PFSK-1 (cell line): Measurements from ENCODE around the gene REXO4.

Experiments used
- FOXP2 ChIP-seq: optimal IDR thresholded peaks from 2 replicates; pipeline ENCODE3; 2011; ENCODE audit warnings: borderline replicate concordance, control low read depth, inconsistent platforms; ENCODE audit not compliant: insufficient read depth; ENCODE audit errors: extremely low read length, extremely low read depth
- POLR2AphosphoS5 ChIP-seq: IDR thresholded peaks from 2 replicates; pipeline ENCODE4 v1.6.1; 2012; ENCODE audit warnings: low read depth, mild to moderate bottlenecking, control low read depth, low read length, moderate library complexity
- SIN3A ChIP-seq: IDR thresholded peaks from 2 replicates; pipeline ENCODE4 v1.6.1; 2012; ENCODE audit warnings: mild to moderate bottlenecking, low read length, moderate library complexity, borderline replicate concordance; ENCODE audit not compliant: insufficient read depth
- TAF1 ChIP-seq: IDR thresholded peaks from 2 replicates; pipeline ENCODE4 v1.6.1; 2012; ENCODE audit warnings: low read length, control low read depth, borderline replicate concordance; ENCODE audit not compliant: insufficient read depth
- TF ChIP-seq, protein P1 (sequence below), 2 experiments: IDR thresholded peaks; 2 replicates each; pipeline versions ENCODE4 v1.6.1 to v1.8.0; 2011 to 2012; ENCODE audit warnings: low read depth in 2 of 2, low read length in 2 of 2, control low read depth in 1 of 2, inconsistent platforms in 1 of 2, mild to moderate bottlenecking in 1 of 2, moderate library complexity in 1 of 2; ENCODE audit not compliant: insufficient read depth in 1 of 2

Gene REXO4

DNA sequence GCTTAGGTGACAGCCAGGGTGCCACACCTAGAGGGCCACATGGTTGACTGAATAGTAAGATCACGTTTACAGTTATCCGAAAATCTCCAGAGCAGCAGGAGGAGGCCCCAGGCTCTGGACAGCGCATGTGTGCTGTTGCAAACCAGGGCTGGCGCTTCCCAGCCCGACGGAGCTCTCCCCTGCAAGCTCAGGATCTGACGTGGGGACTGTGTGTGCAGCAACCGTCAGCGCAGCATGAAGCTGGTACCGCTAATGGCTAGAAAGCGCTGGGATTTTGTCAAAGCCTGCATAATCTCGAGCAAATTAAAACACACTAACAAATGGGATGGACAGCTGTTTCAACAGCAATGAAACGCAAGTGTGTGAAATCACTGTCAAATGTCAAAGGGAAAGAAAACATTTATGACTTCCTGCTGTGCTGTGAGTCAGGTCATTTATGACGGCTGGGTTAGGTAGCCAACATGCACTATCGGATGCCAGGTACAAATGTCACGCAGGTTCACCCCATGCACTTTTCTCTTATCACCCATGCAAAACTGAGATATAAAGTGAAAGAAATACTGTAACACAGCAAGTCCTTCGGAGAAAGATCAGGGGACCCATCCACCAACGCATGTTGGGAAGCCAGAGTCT, 49.4 kb downstream of the REXO4 start:
- TF ChIP-seq POLR2AphosphoS5 (no peak), FOXP2 (no peak), SIN3A (no peak), TAF1 (no peak)
- TF ChIP-seq, protein P1, sequence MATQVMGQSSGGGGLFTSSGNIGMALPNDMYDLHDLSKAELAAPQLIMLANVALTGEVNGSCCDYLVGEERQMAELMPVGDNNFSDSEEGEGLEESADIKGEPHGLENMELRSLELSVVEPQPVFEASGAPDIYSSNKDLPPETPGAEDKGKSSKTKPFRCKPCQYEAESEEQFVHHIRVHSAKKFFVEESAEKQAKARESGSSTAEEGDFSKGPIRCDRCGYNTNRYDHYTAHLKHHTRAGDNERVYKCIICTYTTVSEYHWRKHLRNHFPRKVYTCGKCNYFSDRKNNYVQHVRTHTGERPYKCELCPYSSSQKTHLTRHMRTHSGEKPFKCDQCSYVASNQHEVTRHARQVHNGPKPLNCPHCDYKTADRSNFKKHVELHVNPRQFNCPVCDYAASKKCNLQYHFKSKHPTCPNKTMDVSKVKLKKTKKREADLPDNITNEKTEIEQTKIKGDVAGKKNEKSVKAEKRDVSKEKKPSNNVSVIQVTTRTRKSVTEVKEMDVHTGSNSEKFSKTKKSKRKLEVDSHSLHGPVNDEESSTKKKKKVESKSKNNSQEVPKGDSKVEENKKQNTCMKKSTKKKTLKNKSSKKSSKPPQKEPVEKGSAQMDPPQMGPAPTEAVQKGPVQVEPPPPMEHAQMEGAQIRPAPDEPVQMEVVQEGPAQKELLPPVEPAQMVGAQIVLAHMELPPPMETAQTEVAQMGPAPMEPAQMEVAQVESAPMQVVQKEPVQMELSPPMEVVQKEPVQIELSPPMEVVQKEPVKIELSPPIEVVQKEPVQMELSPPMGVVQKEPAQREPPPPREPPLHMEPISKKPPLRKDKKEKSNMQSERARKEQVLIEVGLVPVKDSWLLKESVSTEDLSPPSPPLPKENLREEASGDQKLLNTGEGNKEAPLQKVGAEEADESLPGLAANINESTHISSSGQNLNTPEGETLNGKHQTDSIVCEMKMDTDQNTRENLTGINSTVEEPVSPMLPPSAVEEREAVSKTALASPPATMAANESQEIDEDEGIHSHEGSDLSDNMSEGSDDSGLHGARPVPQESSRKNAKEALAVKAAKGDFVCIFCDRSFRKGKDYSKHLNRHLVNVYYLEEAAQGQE (IDR thresholded peaks at IDR 0.05; ENCODE audit: insufficient read depth in 1 of 2, low read depth in 2 of 2, low read length in 2 of 2): no peak

DNA sequence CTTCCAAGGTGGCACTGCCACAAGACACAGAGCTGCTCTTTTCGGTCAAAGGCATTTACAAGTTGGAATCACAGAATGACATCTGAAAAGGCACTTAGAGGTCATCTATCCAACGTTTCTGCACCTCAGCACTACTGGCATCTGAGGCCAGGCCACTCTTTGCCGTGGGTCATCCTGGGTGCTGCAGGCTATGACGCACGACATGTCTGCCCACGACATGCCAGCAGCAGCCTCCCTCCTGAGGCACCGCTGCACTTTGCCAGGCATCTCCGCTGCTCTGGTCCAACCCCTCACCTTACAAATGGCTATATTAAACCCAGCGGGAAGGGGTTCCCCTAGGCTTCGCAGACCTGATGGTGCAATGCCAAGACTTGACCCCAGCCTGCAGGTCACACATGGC, 50.0 kb downstream of the REXO4 start:
- TF ChIP-seq, protein P1 (IDR thresholded peaks at IDR 0.05; ENCODE audit: insufficient read depth in 1 of 2, low read depth in 2 of 2, low read length in 2 of 2): no peak
- TF ChIP-seq TAF1: no peak
- no peak for TF ChIP-seq SIN3A
- no peak for TF ChIP-seq FOXP2
- TF ChIP-seq POLR2AphosphoS5: no peak

DNA sequence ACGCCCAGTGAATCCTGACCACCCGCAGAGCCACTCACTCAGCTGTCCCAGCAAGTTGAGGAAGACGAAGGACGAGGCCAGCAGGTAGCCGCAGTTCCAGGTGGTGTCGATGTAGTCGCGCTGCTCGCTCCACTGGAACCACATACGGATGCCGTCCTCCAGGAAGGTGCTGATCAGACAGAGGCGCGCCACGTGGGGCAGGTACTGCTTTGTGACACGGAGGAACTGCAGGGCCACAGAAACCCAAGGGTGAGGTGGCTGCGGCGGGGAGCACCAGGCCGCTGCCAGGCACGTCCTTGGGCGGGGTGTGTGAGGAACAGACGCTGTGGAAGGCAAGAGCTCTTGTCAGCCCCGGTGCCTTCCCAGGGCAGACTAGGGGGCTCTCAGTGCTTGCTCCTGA, 50.6 kb downstream of the REXO4 start:
- TF ChIP-seq SIN3A (no peak), TAF1 (no peak)

DNA sequence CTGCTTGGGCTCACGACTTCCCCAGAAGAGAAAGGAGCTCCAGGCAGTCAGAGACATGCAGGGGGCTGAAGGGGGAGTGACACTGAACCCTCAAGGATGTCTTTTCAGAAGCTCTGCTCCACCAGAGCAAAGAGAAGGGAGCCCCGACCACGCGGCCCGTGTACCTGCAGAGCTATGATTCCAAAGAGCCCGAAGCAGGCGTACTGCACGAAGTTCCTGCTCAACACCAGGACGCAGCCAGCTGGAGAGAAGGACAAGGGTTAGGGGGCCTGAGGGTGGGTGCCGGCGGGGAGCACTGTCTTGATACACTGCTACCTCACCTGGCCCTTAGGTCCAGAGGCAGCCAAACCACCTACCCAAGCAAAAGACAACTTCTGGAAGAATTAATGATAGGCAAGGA, 51.4 kb downstream of the REXO4 start:
- TF ChIP-seq FOXP2 (no peak), TAF1 (no peak), SIN3A (no peak), POLR2AphosphoS5 (no peak)
- TF ChIP-seq, protein P1 (IDR thresholded peaks at IDR 0.05; ENCODE audit: insufficient read depth in 1 of 2, low read depth in 2 of 2, low read length in 2 of 2): no peak

DNA sequence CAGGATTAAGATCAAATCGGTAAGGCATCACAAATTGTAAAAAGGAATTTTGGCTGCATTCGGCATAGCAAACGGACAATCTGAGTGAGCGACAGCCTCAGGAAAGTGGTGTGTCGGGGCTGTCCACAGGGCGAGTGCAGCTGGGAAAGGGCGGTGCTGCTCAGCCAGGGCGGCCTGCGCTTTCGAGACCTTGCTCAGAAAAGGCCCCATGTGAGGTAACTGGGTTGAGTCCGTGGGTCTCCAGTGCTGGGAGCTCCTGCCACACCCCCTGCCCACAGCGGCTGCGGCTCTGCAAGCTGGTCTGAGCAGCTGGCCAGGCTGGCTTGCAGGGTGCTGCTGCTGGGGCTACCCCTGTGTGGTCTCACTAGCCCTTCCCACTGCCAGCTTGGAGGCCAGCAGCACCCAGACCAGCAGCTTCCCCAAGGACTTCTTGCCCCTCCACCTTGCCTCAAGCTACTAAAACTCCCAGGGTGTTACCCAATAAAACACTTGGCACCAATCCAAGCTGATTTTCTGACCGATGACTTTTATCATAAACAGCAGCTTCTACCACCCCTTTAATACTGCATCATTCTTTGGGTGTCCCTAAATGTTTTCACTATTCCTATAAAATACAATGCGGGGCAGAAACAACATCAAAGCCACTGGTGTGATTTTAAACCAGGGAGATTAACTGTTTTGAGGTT, 55.3 kb downstream of the REXO4 start:
- no peak for TF ChIP-seq SIN3A
- no peak for TF ChIP-seq TAF1
- TF ChIP-seq FOXP2: no peak
- no peak for TF ChIP-seq POLR2AphosphoS5
- TF ChIP-seq, protein P1 (IDR thresholded peaks at IDR 0.05; ENCODE audit: insufficient read depth in 1 of 2, low read depth in 2 of 2, low read length in 2 of 2): no peak
